ENCODE measurements around the gene CNEP1R1. TPM values are rescaled to one million over a fixed set of nuclear protein-coding genes. Genes with fewer than 3 reads are reported as not detected.
A peak's percentile ranks its signal among the peaks of the same experiment; 100 is the strongest.

Gene CNEP1R1
- total RNA-seq, 1 experiment from 2014 or later: 14.8 TPM

DNA sequence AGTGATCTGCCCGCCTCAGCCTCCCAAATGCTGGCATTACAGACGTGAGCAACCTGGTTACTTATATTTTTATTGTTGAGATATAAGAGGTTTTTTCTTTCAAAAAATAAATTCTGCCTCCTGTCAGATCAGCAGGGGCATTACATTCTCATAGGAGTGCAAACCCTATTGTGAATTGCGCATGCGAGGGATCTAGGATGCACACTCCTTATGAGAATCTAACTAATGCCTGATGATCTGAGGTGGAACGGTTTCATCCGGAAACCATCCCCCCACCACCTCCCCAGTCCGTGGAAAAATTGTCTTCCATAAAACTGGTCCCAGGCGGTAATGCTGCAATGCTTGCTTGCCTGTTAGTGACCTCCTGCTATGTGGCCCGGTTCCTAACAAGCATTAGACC is 7.5 kb upstream of the CNEP1R1 start:
- no peak for DNase-seq (ENCODE audit: low read depth)

DNA sequence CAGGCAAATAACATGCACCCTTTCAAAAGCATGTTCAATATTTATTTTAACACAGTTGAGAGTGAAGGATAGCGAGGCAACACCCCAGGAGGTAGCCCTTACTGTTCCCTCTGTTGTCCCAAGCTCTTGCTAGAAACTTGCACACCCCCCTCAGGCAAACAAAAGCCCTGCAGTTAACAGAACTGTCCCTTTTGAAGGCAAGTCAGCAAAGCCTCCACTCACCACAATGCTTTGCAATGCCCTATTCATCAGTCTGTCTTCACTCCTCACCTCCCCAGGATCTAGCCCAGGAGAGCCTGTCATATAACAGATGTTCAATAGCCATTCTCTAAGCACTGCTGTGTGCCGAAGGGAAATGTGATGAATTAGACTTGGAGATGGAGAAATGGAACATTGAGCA is 3.5 kb upstream of the CNEP1R1 start:
- DNase-seq (ENCODE audit: low read depth): peak; percentile 10

DNA sequence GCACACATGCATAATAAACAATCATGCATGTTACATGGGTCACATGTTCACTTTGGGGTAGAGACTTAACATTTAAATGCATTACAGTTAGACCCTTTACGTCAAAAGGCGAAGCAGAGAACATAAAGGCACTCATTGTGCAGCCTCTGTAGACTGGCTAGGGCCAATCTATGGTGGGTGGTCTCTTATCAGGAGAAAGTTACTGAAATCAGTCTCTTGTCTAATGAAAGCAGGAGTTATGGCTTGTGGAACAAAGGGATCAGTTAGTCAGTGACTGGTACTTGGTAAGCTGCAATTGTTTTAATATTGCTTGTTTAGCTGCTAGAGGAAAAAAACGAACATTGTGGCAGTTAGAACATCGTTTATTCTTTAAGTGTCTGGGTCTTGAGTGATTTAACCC is 1.4 kb upstream of the CNEP1R1 start:
- DNase-seq (ENCODE audit: low read depth): no peak

DNA sequence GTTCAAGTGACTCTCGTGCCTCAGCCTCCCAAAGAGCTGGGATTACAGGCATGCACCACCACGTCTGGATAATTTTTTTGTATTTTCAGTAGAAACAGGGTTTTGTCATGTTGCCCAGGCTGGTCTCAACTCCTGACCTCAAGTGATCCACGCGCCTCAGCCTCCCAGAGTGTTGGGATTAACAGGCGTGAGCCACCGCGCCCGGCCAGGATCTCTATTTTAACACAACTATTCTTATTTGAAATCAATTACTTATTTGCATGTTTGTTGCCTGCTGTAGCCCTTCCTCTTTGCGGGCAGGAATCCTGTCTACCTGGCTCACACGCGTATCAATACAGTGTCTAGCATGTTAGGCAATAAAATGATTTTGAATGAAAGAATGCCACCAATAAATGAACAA is 818 bp upstream of the CNEP1R1 start:
- DNase-seq (ENCODE audit: low read depth): no peak

DNA sequence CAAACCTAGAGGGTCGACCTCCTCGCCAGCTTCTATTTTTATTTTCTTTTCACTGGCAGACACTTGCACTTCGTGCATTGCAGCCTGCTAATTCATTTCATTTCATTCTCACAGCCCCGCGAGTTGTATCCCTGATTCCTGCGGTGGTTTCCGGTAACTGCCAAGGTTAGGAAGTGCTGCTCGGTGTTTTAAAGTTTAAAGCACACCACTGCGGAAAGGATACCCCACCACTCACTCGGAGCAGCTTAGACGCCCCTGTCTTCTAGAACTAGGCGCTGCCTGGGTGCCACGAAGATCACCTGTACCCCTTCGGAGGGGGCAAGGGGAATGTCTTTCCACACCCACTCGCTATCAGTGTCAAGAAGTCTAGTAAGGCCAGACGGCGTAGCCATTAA is 509 bp downstream of the CNEP1R1 start:
- DNase-seq (ENCODE audit: low read depth): no peak

DNA sequence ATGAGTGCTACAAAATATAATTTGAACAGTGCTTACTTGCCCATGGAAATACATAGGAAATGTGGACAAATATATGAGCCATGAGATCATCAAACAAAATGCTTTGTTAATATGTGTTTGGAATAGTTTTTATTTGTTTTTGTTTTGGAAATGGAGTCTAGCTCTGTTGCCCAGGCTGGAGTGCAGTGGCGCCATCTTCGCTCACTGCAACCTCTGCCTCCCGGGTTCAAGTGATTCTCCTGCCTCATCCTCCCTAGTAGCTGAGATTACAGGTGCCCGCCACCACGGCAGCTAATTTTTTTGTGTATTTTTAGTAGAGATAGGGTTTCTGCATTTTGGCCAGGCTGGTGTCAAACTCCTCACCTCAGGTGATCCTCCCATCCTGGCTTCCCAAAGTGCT is 2.8 kb downstream of the CNEP1R1 start:
- no peak for DNase-seq (ENCODE audit: low read depth)

DNA sequence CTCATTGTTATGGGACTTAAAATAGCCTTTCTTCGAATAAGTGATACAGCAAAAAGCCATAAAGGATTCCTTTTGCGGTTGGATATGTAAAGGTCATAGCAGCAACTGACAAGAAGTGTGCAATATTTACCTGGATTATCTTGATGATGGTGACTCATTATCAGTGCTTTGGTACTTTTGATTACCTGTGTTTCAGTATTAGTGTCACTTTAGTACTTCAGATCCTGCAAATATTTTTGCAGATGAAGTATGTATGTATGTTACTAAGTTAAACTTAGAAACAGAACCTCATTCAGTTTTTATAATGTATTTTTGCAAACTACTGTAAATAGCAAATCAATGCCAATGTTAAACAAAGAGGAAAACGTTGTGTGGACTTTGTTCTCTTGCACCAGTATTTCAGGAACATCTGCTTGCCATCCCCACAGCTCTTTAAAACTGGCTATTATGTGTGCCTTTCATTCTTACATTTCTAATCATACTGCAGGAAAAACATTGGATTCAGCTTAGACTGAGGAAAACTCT is 10.5 kb downstream of the CNEP1R1 start:
- DNase-seq (ENCODE audit: low read depth): no peak

DNA sequence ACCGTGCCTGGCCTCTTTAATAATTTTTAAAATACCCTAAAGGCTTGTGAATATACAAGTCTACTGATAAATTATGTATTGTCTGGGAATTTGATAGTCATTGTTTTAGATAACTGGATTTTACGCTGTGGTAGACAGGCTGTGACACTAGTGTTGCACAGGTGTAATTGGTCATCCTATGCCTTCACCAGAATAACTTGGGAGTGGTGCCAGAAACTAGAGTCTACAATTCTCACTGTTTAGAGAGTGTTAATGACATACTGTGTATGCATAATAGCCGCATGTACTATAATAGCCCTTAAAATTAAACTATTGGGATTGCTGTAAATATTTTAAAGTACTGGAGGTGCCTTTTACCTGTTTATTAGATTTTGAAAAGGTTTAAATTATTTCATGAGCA is 11.4 kb downstream of the CNEP1R1 start:
- no peak for DNase-seq (ENCODE audit: low read depth)

DNA sequence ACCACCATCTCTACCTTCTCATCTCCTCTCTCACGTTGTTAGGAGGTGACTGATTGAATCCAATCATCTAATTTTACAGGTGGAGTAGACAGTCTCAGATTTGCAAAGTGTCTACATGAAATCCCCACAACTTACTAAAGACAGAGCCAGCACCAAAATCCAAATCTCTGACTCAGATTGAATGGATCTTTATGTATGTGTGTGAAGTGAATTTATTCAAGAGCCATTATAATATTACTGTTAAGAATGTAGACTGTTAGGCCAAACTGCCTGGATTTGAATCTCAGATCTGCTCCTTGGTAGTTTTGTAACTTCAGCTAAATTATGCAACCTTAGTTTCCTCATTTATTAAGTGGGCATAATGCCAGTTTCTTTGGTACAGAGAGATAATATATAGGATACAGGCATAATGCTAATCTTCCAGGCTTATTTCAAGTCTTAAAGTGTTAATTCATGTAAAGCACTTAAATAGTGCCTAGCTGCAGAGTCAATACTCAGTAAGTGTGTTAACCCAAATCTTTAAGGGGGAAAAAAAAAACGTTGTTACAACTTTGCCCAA is 12.7 kb downstream of the CNEP1R1 start:
- DNase-seq (ENCODE audit: low read depth): no peak

DNA sequence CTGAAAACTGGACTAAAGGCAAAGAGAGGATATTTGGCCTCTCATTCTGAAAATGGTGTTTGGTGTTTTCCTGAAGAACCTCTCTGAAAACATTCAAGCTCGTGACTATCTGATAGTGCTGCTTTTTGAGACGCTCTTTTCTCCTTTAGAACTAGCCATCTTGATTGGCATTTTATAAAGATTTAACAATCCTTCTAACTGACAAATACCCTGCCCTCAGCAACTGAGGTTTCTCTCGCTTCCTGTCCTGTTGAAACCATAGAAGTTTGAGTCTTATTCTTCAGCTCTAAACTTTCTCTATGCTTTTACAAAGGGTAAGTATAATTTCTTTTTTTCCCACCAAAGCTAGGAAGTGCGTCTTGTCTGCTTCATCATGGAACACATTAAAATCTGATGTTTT is 13.3 kb downstream of the CNEP1R1 start:
- DNase-seq (ENCODE audit: low read depth): no peak

DNA sequence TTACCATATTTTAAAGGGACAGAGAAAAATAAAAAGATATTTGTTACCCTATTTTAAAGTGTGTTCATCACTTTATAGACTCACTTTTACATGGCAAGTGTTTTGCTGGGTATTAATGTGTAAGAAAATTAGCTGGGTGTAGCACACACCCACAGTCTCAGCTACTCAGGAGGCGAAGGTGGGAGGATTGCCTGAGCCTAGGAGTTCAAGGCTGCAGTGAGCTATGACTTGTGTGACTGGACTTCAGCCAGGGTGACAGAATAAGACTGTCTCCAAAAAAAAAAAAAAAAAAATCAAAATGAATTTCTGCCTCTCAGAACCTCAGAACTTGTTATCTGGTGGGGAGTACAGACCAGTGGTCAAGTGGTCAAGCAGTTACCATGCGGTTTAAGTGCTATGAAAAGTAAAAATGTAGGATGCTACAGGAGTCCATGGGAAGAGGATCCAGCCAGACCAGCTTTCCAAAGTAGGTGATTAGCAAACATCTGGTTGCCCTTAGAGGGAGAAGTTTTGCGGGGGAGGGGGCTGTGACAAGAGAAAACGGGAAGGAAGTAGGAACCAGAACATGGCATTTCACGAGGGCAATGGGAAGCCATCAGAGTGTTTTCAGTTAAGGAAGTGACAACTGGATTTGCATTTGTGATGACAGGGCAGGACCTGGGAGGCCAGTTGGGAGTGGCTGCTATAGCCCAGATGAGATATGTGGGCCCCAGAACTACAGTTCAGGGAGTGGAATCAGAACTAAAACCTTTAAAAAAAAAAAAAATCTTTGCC is 13.9 kb downstream of the CNEP1R1 start:
- DNase-seq (ENCODE audit: low read depth): no peak

DNA sequence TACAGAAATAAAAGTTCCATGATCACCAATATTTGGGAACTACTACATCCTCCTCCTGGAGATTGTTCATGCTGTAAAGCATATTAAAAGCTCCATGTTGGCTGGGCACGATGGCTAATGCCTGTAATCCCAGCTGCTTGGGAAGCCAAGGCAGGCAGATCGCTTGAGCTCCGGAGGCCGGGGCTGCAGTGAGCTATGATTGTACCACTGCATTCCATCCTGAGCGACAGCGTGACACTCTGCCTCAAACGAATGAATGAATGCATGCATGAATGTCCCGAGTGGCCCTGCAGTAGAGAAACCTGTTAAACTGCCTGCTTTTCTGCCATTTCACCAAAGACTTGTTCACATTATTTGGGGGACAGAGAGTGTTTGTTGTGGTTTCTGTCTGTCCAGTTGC is 15.0 kb downstream of the CNEP1R1 start:
- DNase-seq (ENCODE audit: low read depth): no peak

DNA sequence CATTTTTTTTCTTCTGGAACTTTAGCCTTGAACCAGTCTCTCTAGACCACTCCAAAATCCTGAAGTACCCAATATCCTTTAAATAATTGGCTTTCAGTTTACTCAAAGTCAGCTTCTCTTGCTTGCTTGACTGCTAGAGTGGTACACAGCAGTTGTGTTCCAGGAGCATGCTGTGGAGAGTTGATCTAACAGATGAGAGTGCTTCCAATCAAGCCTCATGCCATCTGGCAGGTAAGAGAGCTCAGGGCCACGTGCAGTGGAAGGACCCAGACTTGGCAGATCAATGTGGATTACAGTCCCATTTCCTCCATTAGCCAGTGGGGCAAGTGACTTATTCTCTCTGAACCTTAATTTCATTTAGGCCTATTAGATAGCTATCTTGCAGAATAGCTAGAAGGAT is 15.7 kb downstream of the CNEP1R1 start:
- DNase-seq (ENCODE audit: low read depth): no peak

DNA sequence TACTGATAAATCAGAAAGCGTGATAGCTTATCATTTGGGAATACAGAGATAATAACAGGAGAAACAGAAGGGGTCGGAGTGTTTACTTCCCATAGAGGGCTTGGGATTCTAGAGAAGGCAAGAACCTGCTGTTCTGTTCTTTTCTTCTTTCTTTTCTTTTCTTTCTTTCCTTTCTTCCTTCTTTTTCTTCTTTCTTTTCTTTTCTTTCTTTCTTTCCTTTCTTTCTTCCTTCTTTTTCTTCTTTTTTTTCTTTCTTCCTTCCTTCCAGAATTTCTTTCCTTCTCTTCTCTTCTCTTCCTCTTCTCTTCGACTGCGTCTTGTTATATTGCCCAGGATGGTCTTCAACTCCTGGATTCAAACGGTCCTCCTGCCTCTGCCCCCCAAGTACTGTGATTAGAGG is 18.3 kb downstream of the CNEP1R1 start:
- no peak for DNase-seq (ENCODE audit: low read depth)

DNA sequence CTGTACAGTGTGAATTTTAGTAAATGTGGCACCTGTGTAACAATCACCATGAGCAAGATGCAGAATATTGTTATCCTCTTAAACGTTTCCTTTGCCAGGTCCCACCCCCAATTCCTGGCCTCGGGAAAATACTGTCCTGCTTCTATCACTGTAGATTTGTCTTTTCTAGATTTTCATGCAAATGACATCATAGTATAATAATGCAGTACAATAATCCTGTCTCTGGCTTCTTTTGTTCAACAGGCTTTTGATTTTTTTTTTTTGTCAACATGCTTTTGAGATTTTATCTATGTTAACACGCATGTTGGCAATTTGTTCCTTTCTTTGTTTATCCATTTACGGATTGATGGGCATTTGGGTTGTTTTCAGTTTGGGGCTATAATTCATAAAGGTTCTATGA is 20.4 kb downstream of the CNEP1R1 start:
- DNase-seq (ENCODE audit: low read depth): no peak

DNA sequence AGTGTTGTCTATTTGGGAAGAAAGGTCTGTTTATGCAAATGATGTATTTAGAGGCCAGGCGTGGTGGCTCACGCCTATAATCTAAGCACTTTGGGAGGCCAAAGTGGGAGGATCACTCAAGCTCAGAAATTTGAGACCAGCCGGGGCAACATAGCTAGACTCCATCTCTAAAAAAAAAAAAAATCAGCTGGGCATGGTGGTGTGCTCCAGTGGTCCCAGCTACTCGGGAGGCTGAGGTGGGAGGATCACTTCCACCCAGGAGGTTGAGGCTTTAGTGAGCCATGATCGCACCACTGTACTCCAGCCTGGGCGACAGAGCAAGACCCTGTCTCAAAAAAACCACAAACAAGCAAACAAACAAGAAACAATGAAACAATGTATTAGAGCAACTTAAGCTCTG is 21.8 kb downstream of the CNEP1R1 start:
- no peak for DNase-seq (ENCODE audit: low read depth)

DNA sequence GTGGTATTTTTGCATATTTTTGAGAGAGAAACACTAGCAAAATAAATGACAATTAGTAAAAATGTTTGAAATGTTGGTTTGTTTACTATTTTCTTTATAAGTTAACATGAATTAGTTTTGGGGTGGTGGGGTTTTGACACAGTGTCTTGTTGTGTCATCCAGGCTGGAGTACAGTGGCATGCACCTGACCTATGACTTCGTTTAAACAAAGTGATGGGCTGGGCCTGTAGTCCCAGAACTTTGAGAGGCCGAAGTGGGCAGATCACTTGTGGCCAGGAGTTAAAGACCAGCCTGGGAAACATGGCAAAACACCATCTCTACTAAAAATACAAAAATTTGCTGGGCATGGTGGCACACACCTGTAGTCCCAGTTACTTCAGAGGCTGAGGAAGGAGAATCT is 22.8 kb downstream of the CNEP1R1 start:
- DNase-seq (ENCODE audit: low read depth): no peak

DNA sequence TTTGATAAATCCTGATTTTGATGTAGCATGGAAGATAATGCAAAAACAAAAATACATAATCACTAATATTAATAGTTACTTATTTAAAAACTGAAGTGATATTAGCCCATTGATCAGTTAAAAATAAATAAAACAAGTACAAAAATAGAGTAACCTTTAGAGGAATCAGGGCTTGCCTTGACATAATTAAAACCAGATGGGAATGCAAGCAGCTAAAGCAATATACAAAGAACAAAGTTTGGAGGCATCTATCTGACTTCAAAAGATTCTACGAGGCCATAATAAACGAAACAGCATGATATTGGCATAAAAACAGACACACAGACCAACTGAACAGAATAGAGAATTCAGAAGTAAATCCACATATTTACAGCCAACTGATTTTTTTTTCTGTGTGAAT is 25.8 kb downstream of the CNEP1R1 start:
- no peak for DNase-seq (ENCODE audit: low read depth)

DNA sequence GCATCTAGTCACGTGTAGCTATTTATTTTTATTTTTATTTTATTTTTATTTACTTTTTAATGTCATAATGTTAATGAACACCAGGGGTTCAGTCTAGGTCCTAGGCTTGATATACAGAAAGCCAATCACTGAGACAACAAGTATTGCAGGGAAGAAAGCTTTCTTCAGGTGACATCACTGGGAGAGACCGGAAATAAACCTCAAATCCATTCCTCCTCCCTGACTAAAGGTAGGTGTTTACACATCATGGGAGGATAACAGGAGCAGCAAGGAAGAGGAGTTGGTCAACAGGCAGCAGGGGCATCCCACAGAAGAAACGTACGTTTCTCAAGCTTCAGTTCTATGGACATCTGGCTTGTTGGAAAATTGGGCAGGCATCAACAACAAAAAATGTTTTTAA is 31.2 kb downstream of the CNEP1R1 start:
- DNase-seq (ENCODE audit: low read depth): no peak

DNA sequence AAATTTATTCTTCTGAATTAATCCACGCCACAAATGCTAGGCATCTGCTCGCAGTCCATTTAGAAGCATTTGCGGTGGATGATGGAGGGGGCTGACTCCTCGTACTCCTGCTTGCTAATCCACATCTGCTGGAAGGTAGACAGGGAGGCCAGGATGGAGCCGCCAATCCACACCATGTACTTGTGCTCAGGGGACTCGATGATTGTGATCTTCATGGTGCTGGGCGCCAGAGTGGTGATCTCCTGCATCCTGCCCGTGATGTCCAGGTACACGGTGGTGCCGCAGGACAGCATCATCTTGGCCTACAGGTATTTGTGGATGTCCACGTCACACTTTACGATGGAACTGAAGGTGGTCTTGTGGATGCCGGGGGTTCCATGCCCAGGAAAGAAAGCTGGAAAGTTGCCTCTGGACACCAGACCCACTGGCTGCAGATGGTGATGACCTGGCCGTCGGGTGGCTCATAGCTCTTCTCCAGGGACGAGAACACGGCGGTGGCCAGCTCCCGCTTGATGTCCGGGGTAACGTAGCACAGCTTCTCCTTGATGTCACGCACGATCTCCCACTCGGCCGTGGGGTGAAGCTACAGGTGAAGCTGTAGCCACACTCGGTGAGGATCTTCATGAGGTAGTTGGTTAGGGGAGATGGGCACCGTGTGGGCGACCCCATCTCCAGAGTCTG is 33.2 kb downstream of the CNEP1R1 start:
- no peak for DNase-seq (ENCODE audit: low read depth)

DNA sequence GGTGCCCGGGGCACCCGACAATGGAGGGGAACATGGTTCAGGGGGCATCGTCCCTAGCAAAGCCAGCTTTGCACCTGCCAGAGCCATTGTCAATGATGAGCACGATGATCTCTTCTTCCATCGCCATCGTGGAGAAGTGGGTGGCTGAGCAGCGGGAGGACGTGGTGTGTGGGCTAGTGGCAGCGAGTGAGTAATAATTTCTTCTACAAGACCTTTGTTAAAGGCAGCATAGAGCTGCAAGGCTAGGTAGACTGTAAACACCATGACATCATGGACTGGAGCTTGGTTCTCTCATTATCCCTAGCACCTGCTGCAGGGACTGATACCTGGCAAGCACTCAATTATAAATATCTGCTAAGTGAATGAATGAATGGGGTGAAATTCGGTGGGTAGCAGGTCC is 34.1 kb downstream of the CNEP1R1 start:
- no peak for DNase-seq (ENCODE audit: low read depth)

DNA sequence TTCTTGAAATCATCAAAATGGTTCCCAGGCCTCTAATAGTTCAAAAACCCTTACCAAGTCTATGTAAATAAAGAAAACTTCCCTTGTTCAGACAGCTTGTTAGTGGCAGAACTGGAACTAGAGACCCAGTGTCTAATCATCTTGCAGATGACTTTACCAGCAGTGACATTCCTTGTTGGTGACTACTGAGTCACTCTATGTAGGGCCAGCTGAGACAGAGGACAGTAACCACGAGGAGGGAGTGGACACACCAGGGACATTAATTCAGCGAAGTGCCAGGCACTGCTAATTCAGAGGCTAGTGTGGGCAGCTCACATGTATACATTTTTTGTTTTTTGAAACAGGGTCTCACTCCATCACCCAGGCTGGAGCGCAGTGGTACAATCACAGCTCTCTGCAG is 34.6 kb downstream of the CNEP1R1 start:
- DNase-seq (ENCODE audit: low read depth): no peak

DNA sequence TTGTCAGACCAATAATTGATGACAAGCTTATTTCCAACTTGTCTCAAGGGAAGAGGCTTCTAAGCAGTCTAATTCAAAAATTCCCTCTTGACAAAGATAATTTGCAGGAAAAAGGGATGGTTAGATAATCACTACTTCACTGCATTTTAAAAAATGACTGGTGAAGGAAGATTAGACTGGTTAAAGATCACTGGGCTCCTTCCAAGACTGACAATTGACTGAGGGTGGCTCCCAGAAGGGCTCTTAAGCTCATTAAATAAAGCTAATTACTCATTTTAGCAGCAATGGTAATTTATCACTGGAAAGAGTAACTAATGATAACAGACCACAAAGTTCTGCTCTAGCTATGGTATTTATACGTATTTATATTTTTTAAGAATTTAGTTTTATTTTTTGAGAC is 36.3 kb downstream of the CNEP1R1 start:
- DNase-seq (ENCODE audit: low read depth): no peak

Measured in Daoy (cell line).